Measurements from ENCODE around the gene GRIN3B. TPM values are rescaled to one million over a fixed set of nuclear protein-coding genes. Genes with fewer than 3 reads are reported as not detected.

Gene GRIN3B
- total and polyA plus RNA-seq, 9 of the 15 experiments (the other 6 are each of a cell fraction or from before 2014, with no cell fraction given), result 0.06 to 0.95 (median 0.19) TPM; not detected in 6

DNA sequence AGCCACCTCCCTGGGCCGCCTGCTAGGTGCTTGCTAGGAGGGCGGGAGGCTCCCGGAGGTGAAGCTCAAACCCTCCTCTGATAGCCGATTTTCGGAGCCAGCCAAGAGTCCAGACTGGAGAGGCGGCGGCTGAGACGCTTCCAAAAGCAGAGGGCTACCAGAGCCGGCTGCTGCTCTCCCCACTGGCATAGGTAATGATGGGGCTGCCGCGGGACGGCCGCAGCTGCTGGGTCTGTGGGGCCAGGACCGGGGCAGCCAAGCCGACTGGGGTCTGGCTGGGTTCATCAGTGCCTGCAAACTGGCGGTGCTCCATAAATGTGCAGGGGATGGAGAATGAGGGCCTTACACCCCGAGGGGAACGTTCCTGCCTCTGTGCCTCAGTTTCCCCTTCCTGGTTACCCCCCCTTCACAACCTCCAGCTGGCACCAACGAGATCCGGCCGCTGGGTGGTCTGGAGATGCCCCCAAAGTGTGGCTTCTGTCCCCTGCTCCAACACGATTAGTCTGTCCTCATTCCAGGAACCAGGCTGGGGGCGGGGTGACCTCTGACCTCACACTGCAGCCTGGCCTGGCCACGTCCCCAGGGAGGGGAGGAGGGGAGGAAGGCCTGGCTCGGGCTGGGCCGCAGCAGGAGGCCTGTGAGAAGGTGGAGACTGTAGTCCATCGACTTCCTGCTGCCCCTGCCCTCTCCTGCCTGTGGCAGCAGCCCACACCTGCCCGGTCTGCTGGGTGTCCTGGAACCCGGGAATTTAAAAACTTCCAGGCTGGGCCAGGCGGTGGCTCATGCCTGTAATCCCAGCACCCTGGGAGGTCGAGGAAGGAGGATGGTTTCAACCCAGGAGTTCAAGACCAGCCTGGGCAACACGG is 19.9 kb upstream of the GRIN3B start (continued):
- TF ChIP-seq CBX8 (IDR thresholded peaks at IDR 0.05; ENCODE audit: borderline replicate concordance, extremely low read depth, low read depth, low read length, poor library complexity, severe bottlenecking) (no peak), TAL1 (IDR thresholded peaks at IDR 0.05) (no peak; the same call in 1 of the 2 replicates), MEF2D (tag; conservative IDR thresholded peaks at IDR 0.05; ENCODE audit: low read depth) (0 out of 2 replicates have a peak, but pooled peaks have one; percentile 33), HDAC3 (IDR thresholded peaks at IDR 0.05; ENCODE audit: borderline replicate concordance, partially characterized antibody) (no peak), ZNF717 (CRISPR knock-in tag; IDR thresholded peaks at IDR 0.05) (no peak), SAP30 (IDR thresholded peaks at IDR 0.05; ENCODE audit: borderline replicate concordance, insufficient read depth, low read depth, low read length, poor library complexity, severe bottlenecking) (no peak), RUNX1 (IDR thresholded peaks at IDR 0.05; ENCODE audit: low read depth) (no peak), RBFOX2 (IDR thresholded peaks at IDR 0.05; ENCODE audit: low read depth, low read length) (peak; percentile 78), ARID1B (IDR thresholded peaks at IDR 0.05) (peak; percentile 84), MAFF (IDR thresholded peaks at IDR 0.05; ENCODE audit: low read length) (no peak), XRCC4 (IDR thresholded peaks at IDR 0.05; ENCODE audit: extremely low read depth, insufficient read depth, insufficient read length) (no peak), ZFP1 (CRISPR knock-in tag; IDR thresholded peaks at IDR 0.05) (no peak), KLF13 (tag; IDR thresholded peaks at IDR 0.05; ENCODE audit: borderline replicate concordance, low read depth) (peak; percentile 66; the same call in 1 of the 2 replicates), ZNF707 (CRISPR knock-in tag; conservative IDR thresholded peaks at IDR 0.05) (no peak), TBL1XR1 (IDR thresholded peaks at IDR 0.05; ENCODE audit: low read length in 2 of 2) (peak in 1 of 2 experiments; percentile 84; a peak in 2 of 4 replicates), SOX6 (IDR thresholded peaks at IDR 0.05) (peak; percentile 65), RBM39 (optimal IDR thresholded peaks at IDR 0.05; ENCODE audit: low read depth, low read length) (no peak), MCM5 (IDR thresholded peaks at IDR 0.05; ENCODE audit: low read depth) (no peak), ZKSCAN8 (CRISPR knock-in tag; IDR thresholded peaks at IDR 0.05) (peak; percentile 93), E2F5 (CRISPR knock-in tag; IDR thresholded peaks at IDR 0.05) (no peak), MAFG (tag; conservative IDR thresholded peaks at IDR 0.05) (no peak), GABPA (tag; conservative IDR thresholded peaks at IDR 0.05; ENCODE audit: low read depth) (peak; percentile 46), CHD2 (IDR thresholded peaks at IDR 0.05; ENCODE audit: low read depth, low read length) (peak; percentile 75; the same call in 1 of the 2 replicates)
- TF ChIP-seq, protein P1, sequence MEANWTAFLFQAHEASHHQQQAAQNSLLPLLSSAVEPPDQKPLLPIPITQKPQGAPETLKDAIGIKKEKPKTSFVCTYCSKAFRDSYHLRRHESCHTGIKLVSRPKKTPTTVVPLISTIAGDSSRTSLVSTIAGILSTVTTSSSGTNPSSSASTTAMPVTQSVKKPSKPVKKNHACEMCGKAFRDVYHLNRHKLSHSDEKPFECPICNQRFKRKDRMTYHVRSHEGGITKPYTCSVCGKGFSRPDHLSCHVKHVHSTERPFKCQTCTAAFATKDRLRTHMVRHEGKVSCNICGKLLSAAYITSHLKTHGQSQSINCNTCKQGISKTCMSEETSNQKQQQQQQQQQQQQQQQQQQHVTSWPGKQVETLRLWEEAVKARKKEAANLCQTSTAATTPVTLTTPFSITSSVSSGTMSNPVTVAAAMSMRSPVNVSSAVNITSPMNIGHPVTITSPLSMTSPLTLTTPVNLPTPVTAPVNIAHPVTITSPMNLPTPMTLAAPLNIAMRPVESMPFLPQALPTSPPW (CRISPR knock-in tag; IDR thresholded peaks at IDR 0.05), result peak; percentile 79
- TF ChIP-seq, protein P2, sequence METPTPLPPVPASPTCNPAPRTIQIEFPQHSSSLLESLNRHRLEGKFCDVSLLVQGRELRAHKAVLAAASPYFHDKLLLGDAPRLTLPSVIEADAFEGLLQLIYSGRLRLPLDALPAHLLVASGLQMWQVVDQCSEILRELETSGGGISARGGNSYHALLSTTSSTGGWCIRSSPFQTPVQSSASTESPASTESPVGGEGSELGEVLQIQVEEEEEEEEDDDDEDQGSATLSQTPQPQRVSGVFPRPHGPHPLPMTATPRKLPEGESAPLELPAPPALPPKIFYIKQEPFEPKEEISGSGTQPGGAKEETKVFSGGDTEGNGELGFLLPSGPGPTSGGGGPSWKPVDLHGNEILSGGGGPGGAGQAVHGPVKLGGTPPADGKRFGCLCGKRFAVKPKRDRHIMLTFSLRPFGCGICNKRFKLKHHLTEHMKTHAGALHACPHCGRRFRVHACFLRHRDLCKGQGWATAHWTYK (CRISPR knock-in tag; IDR thresholded peaks at IDR 0.05), result 0 out of 2 replicates have a peak, but pooled peaks have one; percentile 80

Measured in K562 (cell line).